A673 (cell line): ENCODE data around the gene PRPF6.

Experiments used
- EZH2 ChIP-seq: fragments of 200-600 bp; sonication (generic); IDR thresholded peaks from 2 replicates; pipeline ENCODE4 v1.6.1; 2017; ENCODE audit warnings: borderline replicate concordance, low read depth, mild to moderate bottlenecking, mixed read lengths, antibody characterized with exemption, low read length; ENCODE audit not compliant: poor library complexity, severe bottlenecking
- TF ChIP-seq, protein P1 (sequence below): fragments of 300-800, 200-600 bp; sonication (generic); conservative IDR thresholded peaks from 2 replicates; pipeline ENCODE4 v1.5.1; 2017; ENCODE audit warnings: low read depth, mild to moderate bottlenecking, antibody characterized with exemption, low read length, moderate library complexity, mixed read lengths

DNA sequence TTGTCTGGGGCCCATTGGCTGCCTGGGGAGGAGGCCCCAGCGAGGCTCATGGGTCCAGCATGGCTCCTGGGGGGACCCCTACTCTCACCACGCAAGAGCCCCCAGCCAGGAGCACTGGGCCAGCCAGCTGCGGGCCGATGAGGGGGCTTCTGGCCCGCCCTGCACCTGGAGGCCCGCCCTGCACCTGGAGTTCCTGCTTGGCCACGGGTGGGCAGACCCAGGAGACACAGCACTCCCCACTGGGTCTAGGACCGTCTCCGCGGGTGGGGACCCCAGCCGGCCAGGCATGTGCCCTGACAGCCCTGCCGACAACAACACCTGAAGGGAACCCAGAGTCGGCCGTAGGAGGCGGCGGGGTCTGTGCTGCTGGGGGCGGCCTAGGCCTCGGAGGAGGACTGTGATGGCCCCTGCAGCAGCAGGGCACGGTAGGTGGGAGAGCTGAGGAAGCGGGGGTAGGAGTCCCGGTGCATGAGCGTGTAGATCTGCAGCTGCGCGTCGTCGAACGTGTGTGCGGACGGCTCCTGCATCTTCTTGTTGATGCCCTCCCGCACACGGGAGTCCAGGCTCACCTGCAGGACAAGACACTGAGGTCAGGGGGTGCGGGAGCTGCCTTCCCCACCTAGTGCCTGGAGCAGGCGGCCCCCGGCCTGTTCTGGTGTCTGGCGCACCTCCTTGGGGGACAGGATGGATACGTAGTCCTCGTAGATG is 92.7 kb downstream of the PRPF6 start:
- TF ChIP-seq, protein P1, sequence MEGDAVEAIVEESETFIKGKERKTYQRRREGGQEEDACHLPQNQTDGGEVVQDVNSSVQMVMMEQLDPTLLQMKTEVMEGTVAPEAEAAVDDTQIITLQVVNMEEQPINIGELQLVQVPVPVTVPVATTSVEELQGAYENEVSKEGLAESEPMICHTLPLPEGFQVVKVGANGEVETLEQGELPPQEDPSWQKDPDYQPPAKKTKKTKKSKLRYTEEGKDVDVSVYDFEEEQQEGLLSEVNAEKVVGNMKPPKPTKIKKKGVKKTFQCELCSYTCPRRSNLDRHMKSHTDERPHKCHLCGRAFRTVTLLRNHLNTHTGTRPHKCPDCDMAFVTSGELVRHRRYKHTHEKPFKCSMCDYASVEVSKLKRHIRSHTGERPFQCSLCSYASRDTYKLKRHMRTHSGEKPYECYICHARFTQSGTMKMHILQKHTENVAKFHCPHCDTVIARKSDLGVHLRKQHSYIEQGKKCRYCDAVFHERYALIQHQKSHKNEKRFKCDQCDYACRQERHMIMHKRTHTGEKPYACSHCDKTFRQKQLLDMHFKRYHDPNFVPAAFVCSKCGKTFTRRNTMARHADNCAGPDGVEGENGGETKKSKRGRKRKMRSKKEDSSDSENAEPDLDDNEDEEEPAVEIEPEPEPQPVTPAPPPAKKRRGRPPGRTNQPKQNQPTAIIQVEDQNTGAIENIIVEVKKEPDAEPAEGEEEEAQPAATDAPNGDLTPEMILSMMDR: no peak
- TF ChIP-seq EZH2: no peak
